Ishikawa (cell line): ENCODE data around the gene EPS15.

ENCODE experiments used
- CEBPB ChIP-seq: IDR thresholded peaks from 2 replicates; pipeline ENCODE4 v1.6.1; 2012
- TEAD4 ChIP-seq: IDR thresholded peaks from 2 replicates; pipeline ENCODE4 v1.6.1; 2012
- ZBTB7A ChIP-seq: IDR thresholded peaks from 2 replicates; pipeline ENCODE4 v1.6.1; 2012; ENCODE audit warnings: low read depth
- TF ChIP-seq, protein P1 (sequence below): IDR thresholded peaks from 2 replicates; pipeline ENCODE4 v1.6.1; 2012; ENCODE audit warnings: low read depth, mild to moderate bottlenecking
- TF ChIP-seq, protein P2 (sequence below): IDR thresholded peaks from 2 replicates; pipeline ENCODE4 v1.6.1; 2012
- TF ChIP-seq, protein P3 (sequence below): IDR thresholded peaks from 2 replicates; pipeline ENCODE4 v1.6.1; 2012

DNA sequence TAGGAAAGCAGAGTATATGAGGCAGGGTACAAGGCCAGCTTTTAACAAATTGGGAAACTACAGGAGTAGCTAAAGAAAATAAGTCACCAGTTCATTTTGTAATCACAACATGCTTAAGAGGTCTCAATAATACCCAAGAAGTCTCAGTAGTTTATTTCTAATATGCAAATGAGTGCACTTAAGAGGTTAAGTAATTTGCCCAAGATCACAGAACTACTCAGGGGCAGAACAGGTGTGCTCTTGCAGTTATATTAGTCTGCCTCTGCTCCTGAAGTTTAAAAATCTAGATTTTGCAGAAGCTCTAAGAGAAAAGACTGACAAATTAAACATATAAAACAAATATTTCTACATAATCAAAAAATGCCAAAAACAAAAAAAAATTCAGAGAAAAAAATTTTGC is 6.9 kb downstream of the EPS15 start:
- no peak for TF ChIP-seq TEAD4
- no peak for TF ChIP-seq ZBTB7A
- TF ChIP-seq, protein P1, sequence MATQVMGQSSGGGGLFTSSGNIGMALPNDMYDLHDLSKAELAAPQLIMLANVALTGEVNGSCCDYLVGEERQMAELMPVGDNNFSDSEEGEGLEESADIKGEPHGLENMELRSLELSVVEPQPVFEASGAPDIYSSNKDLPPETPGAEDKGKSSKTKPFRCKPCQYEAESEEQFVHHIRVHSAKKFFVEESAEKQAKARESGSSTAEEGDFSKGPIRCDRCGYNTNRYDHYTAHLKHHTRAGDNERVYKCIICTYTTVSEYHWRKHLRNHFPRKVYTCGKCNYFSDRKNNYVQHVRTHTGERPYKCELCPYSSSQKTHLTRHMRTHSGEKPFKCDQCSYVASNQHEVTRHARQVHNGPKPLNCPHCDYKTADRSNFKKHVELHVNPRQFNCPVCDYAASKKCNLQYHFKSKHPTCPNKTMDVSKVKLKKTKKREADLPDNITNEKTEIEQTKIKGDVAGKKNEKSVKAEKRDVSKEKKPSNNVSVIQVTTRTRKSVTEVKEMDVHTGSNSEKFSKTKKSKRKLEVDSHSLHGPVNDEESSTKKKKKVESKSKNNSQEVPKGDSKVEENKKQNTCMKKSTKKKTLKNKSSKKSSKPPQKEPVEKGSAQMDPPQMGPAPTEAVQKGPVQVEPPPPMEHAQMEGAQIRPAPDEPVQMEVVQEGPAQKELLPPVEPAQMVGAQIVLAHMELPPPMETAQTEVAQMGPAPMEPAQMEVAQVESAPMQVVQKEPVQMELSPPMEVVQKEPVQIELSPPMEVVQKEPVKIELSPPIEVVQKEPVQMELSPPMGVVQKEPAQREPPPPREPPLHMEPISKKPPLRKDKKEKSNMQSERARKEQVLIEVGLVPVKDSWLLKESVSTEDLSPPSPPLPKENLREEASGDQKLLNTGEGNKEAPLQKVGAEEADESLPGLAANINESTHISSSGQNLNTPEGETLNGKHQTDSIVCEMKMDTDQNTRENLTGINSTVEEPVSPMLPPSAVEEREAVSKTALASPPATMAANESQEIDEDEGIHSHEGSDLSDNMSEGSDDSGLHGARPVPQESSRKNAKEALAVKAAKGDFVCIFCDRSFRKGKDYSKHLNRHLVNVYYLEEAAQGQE, result no peak
- TF ChIP-seq, protein P2, sequence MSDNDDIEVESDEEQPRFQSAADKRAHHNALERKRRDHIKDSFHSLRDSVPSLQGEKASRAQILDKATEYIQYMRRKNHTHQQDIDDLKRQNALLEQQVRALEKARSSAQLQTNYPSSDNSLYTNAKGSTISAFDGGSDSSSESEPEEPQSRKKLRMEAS, result no peak
- no peak for TF ChIP-seq CEBPB
- TF ChIP-seq, protein P3, sequence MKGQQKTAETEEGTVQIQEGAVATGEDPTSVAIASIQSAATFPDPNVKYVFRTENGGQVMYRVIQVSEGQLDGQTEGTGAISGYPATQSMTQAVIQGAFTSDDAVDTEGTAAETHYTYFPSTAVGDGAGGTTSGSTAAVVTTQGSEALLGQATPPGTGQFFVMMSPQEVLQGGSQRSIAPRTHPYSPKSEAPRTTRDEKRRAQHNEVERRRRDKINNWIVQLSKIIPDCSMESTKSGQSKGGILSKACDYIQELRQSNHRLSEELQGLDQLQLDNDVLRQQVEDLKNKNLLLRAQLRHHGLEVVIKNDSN, result no peak
